Liver (tissue), 9 donors: ENCODE results near the gene GIMAP5. TPM values are rescaled to one million over a fixed set of nuclear protein-coding genes. Genes with fewer than 3 reads are reported as not detected.

Experiments used
- DNase-seq: peaks from one replicate; pipeline ENCODE4 v3.0.0-alpha.2; 2017; ENCODE audit warnings: low spot score
- H3K27ac ChIP-seq, 2 donors: one replicate each; pipeline ENCODE4 v1.7.0; 2013; ENCODE audit warnings: inconsistent platforms in 2 of 2, low read length in 2 of 2, control low read depth in 1 of 2, low read depth in 1 of 2, mild to moderate bottlenecking in 1 of 2
- H3K27me3 ChIP-seq, 4 donors: one replicate each; pipeline versions ENCODE4 v1.6.1 to v1.7.0; 2013; ENCODE audit warnings: low read length in 3 of 4, inconsistent platforms in 1 of 4, mild to moderate bottlenecking in 1 of 4, moderate library complexity in 1 of 4; ENCODE audit not compliant: control insufficient read depth in 4 of 4, insufficient read depth in 4 of 4
- H3K36me3 ChIP-seq, 4 donors: one replicate each; pipeline versions ENCODE4 v1.6.1 to v1.7.0; 2013; ENCODE audit warnings: low read length in 3 of 4, mild to moderate bottlenecking in 3 of 4, low read depth in 1 of 4, moderate library complexity in 1 of 4; ENCODE audit not compliant: control insufficient read depth in 4 of 4, insufficient read depth in 3 of 4
- H3K4me1 ChIP-seq, 4 donors: one replicate each; pipeline versions ENCODE4 v1.6.1 to v1.7.0; 2013; ENCODE audit warnings: low read length in 3 of 4, mild to moderate bottlenecking in 3 of 4, moderate library complexity in 1 of 4; ENCODE audit not compliant: control insufficient read depth in 4 of 4, insufficient read depth in 4 of 4
- H3K4me3 ChIP-seq, 3 donors: one replicate each; pipeline versions ENCODE4 v1.6.1 to v1.7.0; 2013; ENCODE audit warnings: low read length in 3 of 3, control low read depth in 1 of 3, low read depth in 1 of 3, mild to moderate bottlenecking in 1 of 3
- H3K9ac ChIP-seq, 2 donors: one replicate each; pipeline ENCODE4 v1.7.0; 2013; ENCODE audit warnings: low read length in 2 of 2, mild to moderate bottlenecking in 2 of 2, moderate library complexity in 2 of 2, control low read depth in 1 of 2, low read depth in 1 of 2
- H3K9me3 ChIP-seq, 4 donors: one replicate each; pipeline versions ENCODE4 v1.6.1 to v1.7.0; 2013; ENCODE audit warnings: low read length in 3 of 4; ENCODE audit not compliant: control insufficient read depth in 4 of 4
- FOXA1 ChIP-seq: IDR thresholded peaks from 2 replicates; pipeline ENCODE4 v1.6.1; 2016; ENCODE audit warnings: antibody characterized with exemption
- FOXA2 ChIP-seq: IDR thresholded peaks from 2 replicates; pipeline ENCODE4 v1.6.1; 2016; ENCODE audit warnings: antibody characterized with exemption
- GABPA ChIP-seq, 2 donors: IDR thresholded peaks in 1 of 2; conservative IDR thresholded peaks in 1 of 2; 2 replicates each; pipeline ENCODE4 v1.6.1; 2016; ENCODE audit warnings: antibody characterized with exemption in 2 of 2, mild to moderate bottlenecking in 1 of 2, moderate library complexity in 1 of 2
- HNF4A ChIP-seq, 2 donors: conservative IDR thresholded peaks; 2 replicates each; pipeline ENCODE4 v1.6.1; 2016; ENCODE audit warnings: antibody characterized with exemption in 2 of 2, mild to moderate bottlenecking in 2 of 2
- JUND ChIP-seq, 2 donors: IDR thresholded peaks; 2 replicates each; pipeline ENCODE4 v1.6.1; 2016; ENCODE audit warnings: antibody characterized with exemption in 2 of 2
- NR2F2 ChIP-seq: IDR thresholded peaks from 2 replicates; pipeline ENCODE4 v1.6.1; 2016; ENCODE audit warnings: antibody characterized with exemption
- RAD21 ChIP-seq, 2 donors: IDR thresholded peaks; 2 replicates each; pipeline ENCODE4 v1.6.1; 2016; ENCODE audit warnings: antibody characterized with exemption in 2 of 2, mild to moderate bottlenecking in 2 of 2
- RXRA ChIP-seq, 2 donors: IDR thresholded peaks; 2 replicates each; pipeline ENCODE4 v1.6.1; 2017 to 2018; ENCODE audit warnings: antibody characterized with exemption in 2 of 2, mild to moderate bottlenecking in 1 of 2
- SP1 ChIP-seq: IDR thresholded peaks from 2 replicates; pipeline ENCODE4 v1.6.1; 2018; ENCODE audit warnings: antibody characterized with exemption, mild to moderate bottlenecking
- YY1 ChIP-seq: IDR thresholded peaks from 2 replicates; pipeline ENCODE4 v1.6.1; 2016; ENCODE audit warnings: antibody characterized with exemption, mild to moderate bottlenecking
- WGBS: extraction: QIAGEN DNeasy Blood & Tissue Kit; methylation state at CpG from one replicate; pipeline ENCODE4 v1.1.7; 2013; 5-methylcytosine and 5-hydroxymethylcytosine counted together
- polyA plus RNA-seq, 2 donors: library from polyadenylated mRNA; stranded (reverse) in 1 of 2; unstranded in 1 of 2; fragments of 200-250 nt in 1 of 2; fragments of >200 nt in 1 of 2; fragmentation: Nextera tagmentation in 1 of 2; extraction: Ambion mirVana in 1 of 2; gene quantifications; one replicate each; pipeline versions ENCODE4 v1.2.1 to v1.2.3, GENCODE V29; 2013 to 2015
- total RNA-seq, 2 donors: library from RNA; depleted of rRNA; stranded (reverse); fragments of >200 nt; gene quantifications; one replicate each; pipeline ENCODE4 v1.2.3, GENCODE V29; 2014
- TF ChIP-seq, protein P1 (sequence below): fragments of 150-350 bp; IDR thresholded peaks from 2 replicates; pipeline ENCODE4 v1.5.1; 2017; ENCODE audit warnings: improper control_type of control experiment, low read depth, low read length; ENCODE audit not compliant: missing input control
- TF ChIP-seq, protein P2 (sequence below): IDR thresholded peaks from 2 replicates; pipeline ENCODE4 v1.6.1; 2016; ENCODE audit warnings: antibody characterized with exemption, mild to moderate bottlenecking
- TF ChIP-seq, protein P3 (sequence below): IDR thresholded peaks from 2 replicates; pipeline ENCODE4 v1.6.1; 2016; ENCODE audit warnings: antibody characterized with exemption
- TF ChIP-seq, protein P4 (sequence below): IDR thresholded peaks from 2 replicates; pipeline ENCODE4 v1.6.1; 2016; ENCODE audit warnings: antibody characterized with exemption
- TF ChIP-seq, protein P5 (sequence below): IDR thresholded peaks from 2 replicates; pipeline ENCODE4 v1.6.1; 2016; ENCODE audit warnings: antibody characterized with exemption
- donor health status: healthy.
- donor health status: healthy.
- donor health status: healthy.
- donor health status: healthy.
- donor health status: healthy.

GIMAP5 gene
- total and polyA plus RNA-seq, 4 donors: 9.7 to 20.6 (median 12.1) TPM

DNA sequence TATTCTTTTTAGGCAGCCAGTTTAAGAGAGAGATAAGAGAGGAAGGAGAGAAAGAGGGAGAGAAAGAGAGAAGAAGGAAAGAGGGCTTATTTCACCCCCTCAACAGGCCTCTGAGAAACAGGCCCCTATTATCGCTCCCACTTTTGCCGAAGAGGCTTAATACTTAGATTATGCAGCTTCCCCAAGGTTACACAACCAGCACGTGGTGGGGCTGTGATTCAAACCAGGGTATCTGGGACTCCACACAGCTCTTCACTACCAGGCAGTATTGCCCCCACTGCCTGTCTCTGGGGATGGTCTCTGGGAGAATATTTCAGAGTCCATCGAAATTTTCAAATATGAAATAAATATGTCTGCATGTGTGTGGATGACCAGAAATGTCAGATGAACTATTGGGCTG is 17.8 kb upstream of the GIMAP5 start:
- Histone ChIP-seq H3K4me1 (peaks cover 3 to 12% (median 10%) of the 10 kb centered on the region in 4 donors), H3K36me3 (no peaks in the 10 kb centered on the region), H3K9me3 (no peaks in the 10 kb centered on the region), H3K27me3 (no peaks in the 10 kb centered on the region), H3K27ac (no peak overlapping the region), H3K9ac (no peak overlapping the region), H3K4me3 (no peak overlapping the region)
- DNase-seq: no peak
- 79% methylated on average over 4 of the region's 4 CpGs for WGBS
- no peak for TF ChIP-seq NR2F2
- TF ChIP-seq, protein P1, sequence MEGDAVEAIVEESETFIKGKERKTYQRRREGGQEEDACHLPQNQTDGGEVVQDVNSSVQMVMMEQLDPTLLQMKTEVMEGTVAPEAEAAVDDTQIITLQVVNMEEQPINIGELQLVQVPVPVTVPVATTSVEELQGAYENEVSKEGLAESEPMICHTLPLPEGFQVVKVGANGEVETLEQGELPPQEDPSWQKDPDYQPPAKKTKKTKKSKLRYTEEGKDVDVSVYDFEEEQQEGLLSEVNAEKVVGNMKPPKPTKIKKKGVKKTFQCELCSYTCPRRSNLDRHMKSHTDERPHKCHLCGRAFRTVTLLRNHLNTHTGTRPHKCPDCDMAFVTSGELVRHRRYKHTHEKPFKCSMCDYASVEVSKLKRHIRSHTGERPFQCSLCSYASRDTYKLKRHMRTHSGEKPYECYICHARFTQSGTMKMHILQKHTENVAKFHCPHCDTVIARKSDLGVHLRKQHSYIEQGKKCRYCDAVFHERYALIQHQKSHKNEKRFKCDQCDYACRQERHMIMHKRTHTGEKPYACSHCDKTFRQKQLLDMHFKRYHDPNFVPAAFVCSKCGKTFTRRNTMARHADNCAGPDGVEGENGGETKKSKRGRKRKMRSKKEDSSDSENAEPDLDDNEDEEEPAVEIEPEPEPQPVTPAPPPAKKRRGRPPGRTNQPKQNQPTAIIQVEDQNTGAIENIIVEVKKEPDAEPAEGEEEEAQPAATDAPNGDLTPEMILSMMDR: no peak
- TF ChIP-seq RXRA (IDR thresholded peaks at IDR 0.05): no peak
- TF ChIP-seq, protein P2, sequence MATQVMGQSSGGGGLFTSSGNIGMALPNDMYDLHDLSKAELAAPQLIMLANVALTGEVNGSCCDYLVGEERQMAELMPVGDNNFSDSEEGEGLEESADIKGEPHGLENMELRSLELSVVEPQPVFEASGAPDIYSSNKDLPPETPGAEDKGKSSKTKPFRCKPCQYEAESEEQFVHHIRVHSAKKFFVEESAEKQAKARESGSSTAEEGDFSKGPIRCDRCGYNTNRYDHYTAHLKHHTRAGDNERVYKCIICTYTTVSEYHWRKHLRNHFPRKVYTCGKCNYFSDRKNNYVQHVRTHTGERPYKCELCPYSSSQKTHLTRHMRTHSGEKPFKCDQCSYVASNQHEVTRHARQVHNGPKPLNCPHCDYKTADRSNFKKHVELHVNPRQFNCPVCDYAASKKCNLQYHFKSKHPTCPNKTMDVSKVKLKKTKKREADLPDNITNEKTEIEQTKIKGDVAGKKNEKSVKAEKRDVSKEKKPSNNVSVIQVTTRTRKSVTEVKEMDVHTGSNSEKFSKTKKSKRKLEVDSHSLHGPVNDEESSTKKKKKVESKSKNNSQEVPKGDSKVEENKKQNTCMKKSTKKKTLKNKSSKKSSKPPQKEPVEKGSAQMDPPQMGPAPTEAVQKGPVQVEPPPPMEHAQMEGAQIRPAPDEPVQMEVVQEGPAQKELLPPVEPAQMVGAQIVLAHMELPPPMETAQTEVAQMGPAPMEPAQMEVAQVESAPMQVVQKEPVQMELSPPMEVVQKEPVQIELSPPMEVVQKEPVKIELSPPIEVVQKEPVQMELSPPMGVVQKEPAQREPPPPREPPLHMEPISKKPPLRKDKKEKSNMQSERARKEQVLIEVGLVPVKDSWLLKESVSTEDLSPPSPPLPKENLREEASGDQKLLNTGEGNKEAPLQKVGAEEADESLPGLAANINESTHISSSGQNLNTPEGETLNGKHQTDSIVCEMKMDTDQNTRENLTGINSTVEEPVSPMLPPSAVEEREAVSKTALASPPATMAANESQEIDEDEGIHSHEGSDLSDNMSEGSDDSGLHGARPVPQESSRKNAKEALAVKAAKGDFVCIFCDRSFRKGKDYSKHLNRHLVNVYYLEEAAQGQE: no peak
- TF ChIP-seq, protein P3, sequence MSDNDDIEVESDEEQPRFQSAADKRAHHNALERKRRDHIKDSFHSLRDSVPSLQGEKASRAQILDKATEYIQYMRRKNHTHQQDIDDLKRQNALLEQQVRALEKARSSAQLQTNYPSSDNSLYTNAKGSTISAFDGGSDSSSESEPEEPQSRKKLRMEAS: no peak
- TF ChIP-seq, protein P4, sequence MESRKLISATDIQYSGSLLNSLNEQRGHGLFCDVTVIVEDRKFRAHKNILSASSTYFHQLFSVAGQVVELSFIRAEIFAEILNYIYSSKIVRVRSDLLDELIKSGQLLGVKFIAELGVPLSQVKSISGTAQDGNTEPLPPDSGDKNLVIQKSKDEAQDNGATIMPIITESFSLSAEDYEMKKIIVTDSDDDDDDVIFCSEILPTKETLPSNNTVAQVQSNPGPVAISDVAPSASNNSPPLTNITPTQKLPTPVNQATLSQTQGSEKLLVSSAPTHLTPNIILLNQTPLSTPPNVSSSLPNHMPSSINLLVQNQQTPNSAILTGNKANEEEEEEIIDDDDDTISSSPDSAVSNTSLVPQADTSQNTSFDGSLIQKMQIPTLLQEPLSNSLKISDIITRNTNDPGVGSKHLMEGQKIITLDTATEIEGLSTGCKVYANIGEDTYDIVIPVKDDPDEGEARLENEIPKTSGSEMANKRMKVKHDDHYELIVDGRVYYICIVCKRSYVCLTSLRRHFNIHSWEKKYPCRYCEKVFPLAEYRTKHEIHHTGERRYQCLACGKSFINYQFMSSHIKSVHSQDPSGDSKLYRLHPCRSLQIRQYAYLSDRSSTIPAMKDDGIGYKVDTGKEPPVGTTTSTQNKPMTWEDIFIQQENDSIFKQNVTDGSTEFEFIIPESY: no peak
- no peak for TF ChIP-seq GABPA (IDR thresholded peaks at IDR 0.05 in 1 of 2, conservative IDR thresholded peaks at IDR 0.05 in 1 of 2)
- TF ChIP-seq YY1: no peak
- no peak for TF ChIP-seq RAD21 (IDR thresholded peaks at IDR 0.05)
- no peak for TF ChIP-seq FOXA1
- no peak for TF ChIP-seq SP1
- TF ChIP-seq, protein P5, sequence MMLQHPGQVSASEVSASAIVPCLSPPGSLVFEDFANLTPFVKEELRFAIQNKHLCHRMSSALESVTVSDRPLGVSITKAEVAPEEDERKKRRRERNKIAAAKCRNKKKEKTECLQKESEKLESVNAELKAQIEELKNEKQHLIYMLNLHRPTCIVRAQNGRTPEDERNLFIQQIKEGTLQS: no peak
- no peak for TF ChIP-seq HNF4A (conservative IDR thresholded peaks at IDR 0.05)
- TF ChIP-seq JUND (IDR thresholded peaks at IDR 0.05): no peak
- TF ChIP-seq FOXA2: no peak
